Activated CD8-positive, alpha-beta T cell treated with anti-CD3 and anti-CD28 coated beads, Interleukin-2, amount 10 ng/mL, durations not matched to agents 7 days and 5 days (primary cell): Measurements from ENCODE around the gene GRIK5. TPM values are rescaled to one million over a fixed set of nuclear protein-coding genes. Genes with fewer than 3 reads are reported as not detected.
"Not testable (repeated sequence)": the region's sequence is repeated elsewhere in the genome, so short reads cannot be mapped to it uniquely, and the experiment has no call there.

Experiments used
- ATAC-seq: fragments of 150-1000 bp; cut with Tn5 transposase; one replicate; pipeline ENCODE4 v1.10.0; 2021; ENCODE audit warnings: moderate library complexity
- CTCF ChIA-PET: fragments of 350-600 bp; sonication (Branson Sonifier 250); formaldehyde crosslinking; loops from one replicate; lab custom pipeline; 2021; ENCODE audit warnings: antibody characterized with exemption; lab: Charles Lee
- POLR2A ChIA-PET: fragments of 350-600 bp; sonication (Branson Sonifier 250); formaldehyde crosslinking; loops from one replicate; lab custom pipeline; 2021; ENCODE audit warnings: antibody characterized with exemption; lab: Charles Lee
- DNase-seq: peaks from one replicate; pipeline ENCODE4 v3.0.0-alpha.2; 2020
- H3K27ac Mint-ChIP-seq: one replicate; pipeline ENCODE4 v1.8.0; 2021; ENCODE audit warnings: mild to moderate bottlenecking, mixed read lengths
- H3K27me3 Mint-ChIP-seq: one replicate; pipeline ENCODE4 v1.8.0; 2021; ENCODE audit warnings: low read depth, mixed read lengths
- H3K36me3 Mint-ChIP-seq: one replicate; pipeline ENCODE4 v1.8.0; 2021; ENCODE audit warnings: low read depth, mixed read lengths
- H3K4me1 Mint-ChIP-seq: one replicate; pipeline ENCODE4 v1.8.0; 2021; ENCODE audit warnings: low read depth, mixed read lengths
- H3K4me3 Mint-ChIP-seq: one replicate; pipeline ENCODE4 v1.8.0; 2021; ENCODE audit warnings: mild to moderate bottlenecking, mixed read lengths
- H3K9me3 Mint-ChIP-seq: one replicate; pipeline ENCODE4 v1.8.0; 2022; ENCODE audit warnings: mixed read lengths; ENCODE audit not compliant: insufficient read depth
- total RNA-seq, 2 experiments: library from RNA; stranded (reverse); gene quantifications; one replicate each; pipeline ENCODE4 v1.2.3, GENCODE V29; 2021

The GRIK5 gene
- total RNA-seq, 2 experiments from 2014 or later: 0.37 to 0.73 TPM

GRCh38 chr19:42109896-42110295, 39.9 kb upstream of the GRIK5 start:
- H3K27ac Mint-ChIP-seq: no peak overlapping the region
- H3K4me3 Mint-ChIP-seq: no peak overlapping the region
- ATAC-seq (no peak), DNase-seq (no peak)
- no peaks in the 10 kb centered on the region for H3K27me3 Mint-ChIP-seq
- ChIA-PET CTCF (interaction anchor here (0.6 to 4.0 kb wide), 11 partner anchors 9 to 211 kb away, joined by 3 to 65 read pairs (median 12); no protein-coding TSS in a partner anchor), POLR2A (no interaction called here)
- H3K36me3 Mint-ChIP-seq: peaks cover 3% of the 10 kb centered on the region
- H3K9me3 Mint-ChIP-seq: no peaks in the 10 kb centered on the region
- H3K4me1 Mint-ChIP-seq: peaks cover 41% of the 10 kb centered on the region

GRCh38 chr19:42108527-42109389, 38.8 kb upstream of the GRIK5 start:
- Mint-ChIP-seq H3K9me3 (no peaks in the 10 kb centered on the region), H3K27ac (peak overlapping the region; percentile 26), H3K36me3 (peaks cover 3% of the 10 kb centered on the region), H3K4me1 (peaks cover 33% of the 10 kb centered on the region), H3K4me3 (no peak overlapping the region), H3K27me3 (no peaks in the 10 kb centered on the region)
- CTCF ChIA-PET: interaction anchor here (0.6 to 4.0 kb wide), 45 partner anchors 7 to 332 kb away, joined by 3 to 65 read pairs (median 6); partner anchors contain the start of genes GSK3A, PAFAH1B3, POU2F2 and PRR19
- ATAC-seq: peak; percentile 94
- peak; percentile 94 for DNase-seq
- POLR2A ChIA-PET: no interaction called here

GRCh38 chr19:42105368-42105767, 35.4 kb upstream of the GRIK5 start:
- H3K36me3 Mint-ChIP-seq: no peaks in the 10 kb centered on the region
- no peak overlapping the region for H3K4me3 Mint-ChIP-seq
- no peaks in the 10 kb centered on the region for H3K27me3 Mint-ChIP-seq
- CTCF ChIA-PET: interaction anchor here (1.0 to 2.1 kb wide), 2 partner anchors 27 to 335 kb away, joined by 3 to 7 read pairs; partner anchors contain the start of gene POU2F2
- H3K9me3 Mint-ChIP-seq: no peaks in the 10 kb centered on the region
- no peak for DNase-seq
- POLR2A ChIA-PET: no interaction called here
- H3K27ac Mint-ChIP-seq: no peak overlapping the region
- ATAC-seq: no peak
- H3K4me1 Mint-ChIP-seq: peaks cover 10% of the 10 kb centered on the region

- Mint-ChIP-seq H3K27me3 (no peaks in the 10 kb centered on the region), H3K9me3 (no peaks in the 10 kb centered on the region), H3K27ac (no peak overlapping the region), H3K36me3 (peaks cover 5% of the 10 kb centered on the region), H3K4me3 (no peak overlapping the region), H3K4me1 (peaks cover 3% of the 10 kb centered on the region)
- ATAC-seq (no peak), DNase-seq (no peak)
- POLR2A ChIA-PET: no interaction called here
- CTCF ChIA-PET: interaction anchor here (0.9 to 1.6 kb wide), 3 partner anchors 9 to 337 kb away, joined by 3 read pairs; no protein-coding TSS in a partner anchor
These were observed 32.9 kb upstream of the GRIK5 start for GRCh38 chr19:42102877-42103276.

DNA sequence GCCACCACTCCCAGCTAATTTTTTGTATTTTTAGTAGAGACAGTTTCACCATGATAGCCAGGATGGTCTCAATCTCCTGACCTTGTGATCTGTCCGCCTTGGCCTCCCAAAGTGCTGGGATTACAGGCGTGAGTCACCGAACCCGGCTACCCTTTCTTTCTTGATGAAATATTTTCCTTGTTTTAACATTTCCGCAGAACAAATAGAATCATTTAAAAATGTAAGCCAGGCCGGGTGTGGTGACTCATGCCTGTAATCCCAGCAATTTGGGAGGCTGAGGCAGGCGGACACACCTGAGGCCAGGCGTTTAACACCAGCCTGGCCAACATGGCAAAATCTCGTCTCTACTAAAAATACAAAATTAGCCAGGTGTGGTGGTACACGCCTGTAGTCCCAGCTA, 30.2 kb upstream of the GRIK5 start:
- H3K36me3 Mint-ChIP-seq, H3K9me3 Mint-ChIP-seq, H3K4me1 Mint-ChIP-seq: not testable (repeated sequence)

DNA sequence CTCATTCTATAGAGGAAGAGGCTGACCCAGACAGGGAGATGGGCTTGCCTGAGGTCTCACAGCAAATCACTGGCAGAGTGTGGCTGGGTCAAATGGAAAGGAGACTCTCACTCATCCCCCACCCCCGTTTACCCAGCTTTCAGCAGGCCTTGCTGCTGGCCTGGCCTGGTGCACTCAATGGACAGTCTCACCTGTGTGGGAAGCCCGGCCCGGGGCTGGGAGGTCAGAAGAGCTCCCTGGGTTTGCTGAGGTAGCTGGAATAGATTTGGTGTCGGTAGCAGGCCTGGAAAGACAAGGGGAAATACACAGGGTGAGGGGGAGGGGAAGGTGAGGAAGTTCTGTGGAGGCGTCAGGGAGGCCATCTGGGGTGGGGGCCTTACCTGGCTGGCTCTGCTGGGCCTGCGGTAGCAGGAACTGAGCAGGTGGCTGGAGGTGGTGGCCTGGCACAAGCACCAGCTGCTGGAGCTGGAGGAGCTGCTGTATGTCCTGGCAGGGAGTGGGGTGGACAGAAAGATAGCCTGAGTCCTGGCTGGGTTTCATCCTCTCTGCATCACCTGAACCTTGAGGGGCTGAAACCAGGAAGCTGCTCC, 29.4 kb upstream of the GRIK5 start:
- no peaks in the 10 kb centered on the region for H3K9me3 Mint-ChIP-seq
- ChIA-PET CTCF (interaction anchor here (1.1 to 1.6 kb wide), 2 partner anchors 9 to 14 kb away, joined by 3 to 10 read pairs; no protein-coding TSS in a partner anchor), POLR2A (no interaction called here)
- H3K36me3 Mint-ChIP-seq: peaks cover 5% of the 10 kb centered on the region
- no peak overlapping the region for H3K4me3 Mint-ChIP-seq
- H3K4me1 Mint-ChIP-seq: no peaks in the 10 kb centered on the region
- peak overlapping the region; percentile 30 for H3K27ac Mint-ChIP-seq
- no peaks in the 10 kb centered on the region for H3K27me3 Mint-ChIP-seq
- DNase-seq (no peak), ATAC-seq (no peak)

More for the DNA sequence above, 30.2 kb upstream of the GRIK5 start:
- POLR2A ChIA-PET, H3K27me3 Mint-ChIP-seq, DNase-seq, H3K4me3 Mint-ChIP-seq, H3K27ac Mint-ChIP-seq, ATAC-seq: not testable (repeated sequence)
- CTCF ChIA-PET: interaction anchor here (0.9 to 1.6 kb wide), 2 partner anchors 9 to 34 kb away, joined by 4 to 10 read pairs; no protein-coding TSS in a partner anchor

DNA sequence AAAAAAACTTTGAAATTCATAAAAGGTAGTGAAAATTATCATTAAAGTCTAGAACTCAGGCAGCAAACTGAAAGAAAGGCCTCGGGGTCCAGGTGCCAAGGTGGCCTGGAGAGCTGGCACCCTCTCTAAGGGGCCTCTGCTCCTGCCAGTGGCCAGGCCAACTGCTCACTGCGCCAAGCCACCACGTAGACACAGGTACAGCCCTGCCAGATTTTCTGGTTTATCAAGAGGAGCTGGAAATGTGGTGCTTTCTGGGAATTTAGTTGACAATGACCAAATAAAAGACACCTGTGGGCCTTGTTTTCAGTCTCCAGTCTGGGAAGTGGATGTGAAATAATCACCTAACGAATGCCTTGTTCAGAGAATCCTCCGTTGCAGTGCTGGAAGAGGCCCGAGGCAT, 28.8 kb upstream of the GRIK5 start:
- Mint-ChIP-seq H3K9me3 (no peaks in the 10 kb centered on the region), H3K27me3 (no peaks in the 10 kb centered on the region), H3K4me3 (no peak overlapping the region), H3K4me1 (no peaks in the 10 kb centered on the region), H3K27ac (no peak overlapping the region), H3K36me3 (peaks cover 5% of the 10 kb centered on the region)
- no peak for DNase-seq
- ChIA-PET CTCF (interaction anchor here (1.1 to 1.6 kb wide), 2 partner anchors 10 to 14 kb away, joined by 3 to 10 read pairs; no protein-coding TSS in a partner anchor), POLR2A (no interaction called here)
- ATAC-seq: no peak

GRCh38 chr19:42097461-42097860, 27.5 kb upstream of the GRIK5 start:
- Mint-ChIP-seq H3K9me3 (no peaks in the 10 kb centered on the region), H3K27ac (no peak overlapping the region), H3K27me3 (no peaks in the 10 kb centered on the region), H3K36me3 (peaks cover 5% of the 10 kb centered on the region), H3K4me1 (peaks cover 2% of the 10 kb centered on the region), H3K4me3 (no peak overlapping the region)
- DNase-seq (no peak), ATAC-seq (no peak)
- ChIA-PET CTCF (interaction anchor here (4.3 kb wide), 1 partner anchor 12 kb away, joined by 20 read pairs; no protein-coding TSS in a partner anchor), POLR2A (no interaction called here)

DNA sequence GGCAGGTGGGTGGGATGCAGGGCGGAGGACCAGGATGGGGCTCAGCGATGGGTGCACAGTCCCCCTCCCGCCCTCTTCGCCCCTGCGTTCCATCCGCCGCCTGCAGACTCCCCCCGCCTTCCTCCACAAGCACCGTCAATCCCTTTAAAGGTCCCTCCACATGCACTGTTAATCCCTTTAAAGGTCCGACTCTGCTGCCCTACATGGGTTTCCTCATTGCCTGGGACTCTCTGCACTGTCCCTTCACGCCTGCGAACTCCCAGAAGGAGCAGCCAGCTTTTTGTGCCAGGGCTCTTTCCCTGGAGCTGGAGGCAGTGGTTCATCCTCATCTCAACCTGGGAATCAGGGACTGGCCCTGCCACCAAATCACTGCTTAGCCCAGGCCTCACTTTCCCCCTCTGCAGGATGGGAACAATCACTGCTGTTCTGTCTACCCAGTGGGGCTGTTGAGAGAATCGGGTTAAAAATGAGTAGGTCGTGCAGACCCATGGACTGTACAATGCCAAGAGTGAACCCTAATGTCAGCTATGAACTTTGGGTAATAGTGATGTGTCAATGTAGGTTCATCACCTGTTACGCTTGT, 26.3 kb upstream of the GRIK5 start:
- Mint-ChIP-seq H3K4me3 (no peak overlapping the region), H3K27ac (no peak overlapping the region), H3K9me3 (no peaks in the 10 kb centered on the region), H3K36me3 (peaks cover 5% of the 10 kb centered on the region), H3K27me3 (no peaks in the 10 kb centered on the region), H3K4me1 (peaks cover 9% of the 10 kb centered on the region)
- ATAC-seq: no peak
- DNase-seq: no peak
- POLR2A ChIA-PET: interaction anchor here (0.6 kb wide), 1 partner anchor 154 kb away, joined by 4 read pairs; no protein-coding TSS in a partner anchor
- CTCF ChIA-PET: interaction anchor here (0.6 to 4.3 kb wide), 4 partner anchors 13 to 124 kb away, joined by 3 to 20 read pairs (median 4); partner anchors contain the start of gene ZNF526

- H3K27me3 Mint-ChIP-seq: no peaks in the 10 kb centered on the region
- CTCF ChIA-PET: interaction anchor here (0.6 to 4.3 kb wide), 3 partner anchors 13 to 37 kb away, joined by 3 to 20 read pairs (median 3); no protein-coding TSS in a partner anchor
- H3K4me3 Mint-ChIP-seq: no peak overlapping the region
- POLR2A ChIA-PET: no interaction called here
- H3K9me3 Mint-ChIP-seq: no peaks in the 10 kb centered on the region
- no peak overlapping the region for H3K27ac Mint-ChIP-seq
- DNase-seq (no peak), ATAC-seq (no peak)
- H3K4me1 Mint-ChIP-seq: peaks cover 14% of the 10 kb centered on the region
- H3K36me3 Mint-ChIP-seq: peaks cover 5% of the 10 kb centered on the region
These were observed 25.8 kb upstream of the GRIK5 start for GRCh38 chr19:42095814-42096230.

DNA sequence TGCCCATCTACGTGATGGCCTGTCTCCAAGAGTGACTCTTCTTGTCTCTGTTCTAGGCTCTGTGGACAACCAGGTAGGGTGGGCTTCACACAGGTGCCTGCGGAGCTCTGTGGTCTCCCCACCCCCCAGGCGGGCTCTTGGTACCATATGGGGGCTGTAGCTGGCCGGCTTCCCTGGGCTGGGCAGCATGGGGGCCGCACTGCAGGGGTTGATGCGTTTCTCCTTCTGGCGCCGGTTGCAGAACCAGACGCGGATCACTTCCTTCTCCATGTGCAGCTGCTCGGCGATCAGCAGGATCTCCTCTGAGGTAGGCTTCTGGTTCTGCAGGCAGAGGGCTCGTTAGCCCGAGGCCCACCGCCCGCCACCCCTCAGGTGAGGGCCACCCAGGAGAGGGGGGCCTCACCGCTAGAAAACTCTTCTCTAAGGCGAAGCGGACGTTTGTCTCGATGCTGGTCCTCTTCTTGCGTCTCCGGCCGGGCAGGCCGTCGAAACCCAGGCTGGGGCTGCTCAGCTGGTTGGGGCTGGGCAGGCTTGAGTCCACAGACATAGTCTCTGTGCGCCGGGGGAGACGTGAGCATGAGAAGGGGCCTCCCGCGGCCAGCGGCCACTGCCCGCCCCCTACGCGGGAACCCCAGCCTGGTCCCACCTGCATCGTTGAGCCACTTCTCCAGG, 25.3 kb upstream of the GRIK5 start:
- ChIA-PET POLR2A (no interaction called here), CTCF (interaction anchor here (0.6 to 4.3 kb wide), 2 partner anchors 13 to 14 kb away, joined by 3 to 20 read pairs; no protein-coding TSS in a partner anchor)
- DNase-seq: no peak
- H3K27me3 Mint-ChIP-seq: no peaks in the 10 kb centered on the region
- ATAC-seq: no peak
- H3K36me3 Mint-ChIP-seq: peaks cover 8% of the 10 kb centered on the region
- H3K27ac Mint-ChIP-seq: no peak overlapping the region
- no peaks in the 10 kb centered on the region for H3K9me3 Mint-ChIP-seq
- peaks cover 20% of the 10 kb centered on the region for H3K4me1 Mint-ChIP-seq
- H3K4me3 Mint-ChIP-seq: no peak overlapping the region
